Mucosa of stomach (tissue), 1 donor: Measurements from ENCODE around the gene PROC.
A peak's percentile ranks its signal among the peaks of the same experiment; 100 is the strongest.

Experiments used
- H3K27me3 ChIP-seq: one replicate; pipeline ENCODE4 v1.7.0; 2013; ENCODE audit warnings: mild to moderate bottlenecking, low read length; ENCODE audit not compliant: control insufficient read depth, insufficient read depth
- H3K36me3 ChIP-seq: one replicate; pipeline ENCODE4 v1.7.0; 2013; ENCODE audit warnings: low read length; ENCODE audit not compliant: control insufficient read depth, insufficient read depth
- H3K4me1 ChIP-seq: one replicate; pipeline ENCODE4 v1.7.0; 2013; ENCODE audit warnings: mild to moderate bottlenecking, low read length; ENCODE audit not compliant: control insufficient read depth, insufficient read depth
- H3K4me3 ChIP-seq: one replicate; pipeline ENCODE4 v1.7.0; 2013; ENCODE audit warnings: low read length
- H3K9ac ChIP-seq: one replicate; pipeline ENCODE4 v1.7.0; 2013; ENCODE audit warnings: mild to moderate bottlenecking, low read length, moderate library complexity
- H3K9me3 ChIP-seq: one replicate; pipeline ENCODE4 v1.7.0; 2013; ENCODE audit warnings: mild to moderate bottlenecking, low read length, moderate library complexity; ENCODE audit not compliant: control insufficient read depth
- donor health status: Pancreatic carcinoma.

The PROC gene

DNA sequence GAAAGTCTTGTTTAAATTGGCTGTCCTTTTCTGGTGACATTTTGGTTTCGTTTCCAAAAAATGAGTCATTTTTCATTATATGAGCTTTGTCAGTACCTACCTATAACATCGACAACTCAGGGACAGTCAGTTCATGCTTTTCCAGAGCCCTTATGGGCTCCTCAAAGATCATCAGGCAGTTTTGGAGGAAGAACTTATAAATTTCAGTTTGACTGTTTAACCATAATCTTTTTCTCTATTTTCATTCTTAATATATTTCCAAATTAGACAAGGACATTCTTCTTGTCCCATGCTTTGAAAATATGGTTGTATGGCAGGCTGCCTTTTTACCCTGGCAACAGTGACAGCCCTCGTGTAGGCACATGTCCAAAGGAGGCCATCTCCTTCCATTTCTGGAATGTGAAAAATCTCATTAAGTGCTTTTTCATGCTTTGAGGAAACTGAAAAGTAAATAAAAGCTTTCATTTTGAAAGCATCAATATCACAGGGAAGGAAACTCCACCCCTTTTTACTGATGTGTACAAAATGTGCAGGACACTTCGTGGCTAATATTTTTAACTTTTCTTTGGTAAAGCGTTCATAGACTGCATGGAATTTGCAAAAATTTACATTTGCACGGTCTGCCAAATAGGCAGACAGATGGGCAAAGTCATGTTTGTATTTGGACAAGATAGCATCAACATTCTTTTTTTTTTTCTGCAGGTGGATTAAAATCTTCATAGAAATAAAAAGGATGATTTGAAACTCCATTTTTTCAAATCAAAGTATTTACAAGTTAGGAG lies 7.2 kb upstream of the PROC start:
- H3K9me3 ChIP-seq = no peaks in the 10 kb centered on the region
- H3K36me3 ChIP-seq = no peaks in the 10 kb centered on the region
- H3K4me3 ChIP-seq = no peak overlapping the region
- peak overlapping the region; percentile 1 for H3K9ac ChIP-seq
- peaks cover 29% of the 10 kb centered on the region for H3K4me1 ChIP-seq
- H3K27me3 ChIP-seq = no peaks in the 10 kb centered on the region

DNA sequence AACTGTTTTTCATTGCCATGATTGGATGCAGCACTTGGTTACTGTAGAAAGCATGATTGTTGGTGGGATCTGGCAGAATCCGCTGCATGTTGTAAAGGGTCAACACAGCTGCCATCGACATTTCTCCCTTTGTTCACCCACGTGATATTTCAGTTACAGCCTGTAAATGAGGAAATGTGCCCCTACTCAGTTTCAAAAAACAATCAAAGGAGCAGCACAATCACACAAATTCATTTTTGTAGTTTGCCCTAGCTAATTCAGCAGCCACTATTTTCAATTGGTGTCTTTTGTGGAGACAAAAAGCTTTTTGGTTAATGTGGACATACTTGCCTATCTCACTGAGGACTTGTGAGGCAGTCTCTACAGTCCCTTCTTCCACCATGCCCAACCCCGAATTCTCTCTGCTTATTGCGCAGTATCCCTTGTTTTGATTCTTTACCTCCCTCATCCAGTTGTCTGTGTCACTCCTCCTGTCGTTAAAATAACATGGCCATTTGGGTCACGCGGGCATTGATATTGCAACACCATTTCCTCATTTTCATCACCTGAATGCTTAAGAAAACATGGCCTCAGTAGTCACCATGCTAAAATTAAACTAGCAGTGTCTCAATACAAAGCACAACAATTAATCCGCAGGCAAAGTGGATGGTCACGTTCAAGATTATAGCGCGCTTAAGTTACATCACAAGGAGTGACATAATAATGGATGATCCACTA lies 6.4 kb upstream of the PROC start:
- Histone ChIP-seq H3K9me3 (no peaks in the 10 kb centered on the region), H3K36me3 (no peaks in the 10 kb centered on the region), H3K9ac (no peak overlapping the region), H3K27me3 (no peaks in the 10 kb centered on the region), H3K4me3 (no peak overlapping the region), H3K4me1 (peaks cover 31% of the 10 kb centered on the region)

DNA sequence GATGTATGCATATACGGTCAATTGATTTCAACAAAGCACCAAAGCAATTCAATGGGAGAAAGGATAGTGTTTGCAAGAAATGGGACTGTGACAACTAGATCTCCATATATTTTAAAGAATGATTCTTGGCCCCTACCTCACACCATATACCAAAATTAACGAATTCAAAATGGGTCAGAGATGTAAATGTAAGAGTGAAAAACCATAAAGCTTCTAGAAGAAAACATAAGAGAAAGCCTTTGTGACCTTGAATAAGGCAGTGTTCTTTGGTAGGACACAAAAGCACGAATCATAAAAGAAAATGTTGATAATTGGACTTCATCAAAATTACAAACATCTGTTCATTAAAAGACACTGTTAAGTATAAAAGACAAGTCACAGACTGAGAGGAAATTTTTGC lies 5.0 kb upstream of the PROC start:
- no peaks in the 10 kb centered on the region for H3K9me3 ChIP-seq
- peaks cover 27% of the 10 kb centered on the region for H3K4me1 ChIP-seq
- no peak overlapping the region for H3K9ac ChIP-seq
- H3K27me3 ChIP-seq = no peaks in the 10 kb centered on the region
- no peak overlapping the region for H3K4me3 ChIP-seq
- no peaks in the 10 kb centered on the region for H3K36me3 ChIP-seq

DNA sequence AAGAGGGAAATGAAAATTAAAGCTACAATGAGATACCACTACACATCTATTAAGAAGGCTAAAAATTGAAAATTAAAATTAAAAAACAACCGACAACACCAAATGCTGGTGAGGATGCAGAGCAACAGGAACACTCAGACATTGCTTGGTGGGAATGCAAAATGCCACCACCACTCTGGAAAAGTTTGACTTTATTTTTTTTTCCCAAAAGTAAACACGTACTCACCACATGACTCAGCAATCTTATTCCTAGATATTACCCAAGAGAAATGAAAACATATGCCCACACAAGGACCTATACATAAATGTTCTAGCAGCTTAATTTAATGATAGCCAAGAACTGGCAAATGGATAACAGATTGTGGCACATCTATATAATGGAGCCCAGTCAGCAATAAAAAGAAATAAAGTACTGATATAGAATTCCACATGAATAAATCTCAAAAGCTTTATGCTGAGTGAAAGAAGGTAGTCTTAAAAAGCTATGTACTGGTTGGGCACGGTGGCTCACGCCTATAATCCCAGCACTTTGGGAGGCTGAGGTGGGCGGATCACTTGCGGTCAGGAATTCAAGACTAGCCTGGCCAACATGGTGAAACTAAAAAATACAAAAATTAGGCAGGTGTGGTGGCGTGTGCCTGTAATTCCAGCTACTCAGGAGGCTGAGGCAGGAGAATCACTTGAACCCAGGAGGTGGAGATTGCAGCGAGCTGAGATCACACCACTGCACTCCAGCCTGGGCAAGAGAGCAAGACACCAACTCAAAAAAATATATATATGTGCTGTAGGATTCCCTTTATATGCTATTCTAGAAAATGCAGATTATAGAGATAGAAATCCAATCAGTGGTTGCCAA lies 4.2 kb upstream of the PROC start:
- Histone ChIP-seq H3K36me3 (no peaks in the 10 kb centered on the region), H3K9ac (no peak overlapping the region), H3K9me3 (no peaks in the 10 kb centered on the region), H3K4me3 (no peak overlapping the region), H3K27me3 (no peaks in the 10 kb centered on the region), H3K4me1 (peaks cover 25% of the 10 kb centered on the region)

DNA sequence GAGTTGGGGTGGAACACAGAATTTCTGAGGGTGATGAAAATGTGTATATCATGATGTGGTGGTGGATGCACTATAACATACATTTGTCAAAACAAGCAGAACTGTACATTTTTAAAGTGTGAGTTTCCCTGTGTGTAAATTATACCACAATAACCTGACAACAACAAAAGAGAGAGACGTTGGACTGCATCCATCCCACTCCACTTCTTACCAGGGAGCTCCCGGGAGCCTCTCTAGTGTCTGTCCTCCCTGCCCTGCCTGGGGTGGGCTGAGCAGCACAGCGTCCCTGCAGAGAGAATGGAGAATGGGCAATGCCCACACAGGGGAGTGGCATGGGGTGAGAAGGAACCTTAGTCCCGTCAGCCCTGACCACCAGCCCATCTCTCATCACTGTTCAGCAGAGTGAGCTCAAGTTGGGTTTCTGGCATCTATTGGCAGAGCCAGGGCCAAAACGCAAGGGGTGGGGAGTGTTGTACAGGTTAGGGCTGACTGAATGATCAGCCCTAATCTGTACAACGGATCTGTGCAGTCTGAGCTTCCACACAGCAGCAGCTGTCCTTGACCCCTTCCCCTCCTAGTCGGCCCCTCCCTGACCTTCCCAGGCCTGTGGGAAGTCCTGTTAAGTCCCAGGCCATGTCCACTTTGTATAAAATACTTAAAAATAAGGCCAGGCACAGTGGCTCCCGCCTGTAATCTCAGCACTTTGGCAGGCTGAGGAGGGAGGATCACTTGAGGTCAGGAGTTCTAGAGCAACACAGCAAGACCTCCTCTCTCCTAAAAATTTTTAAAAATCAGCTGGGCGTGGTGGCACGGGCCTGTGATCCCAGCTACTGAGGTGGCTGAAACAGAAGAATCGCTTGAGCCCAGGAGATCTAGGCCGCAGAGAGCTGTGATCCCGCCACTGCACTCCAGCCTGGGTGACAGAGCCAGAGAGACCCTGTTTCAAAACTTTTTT lies 3.3 kb upstream of the PROC start:
- no peak overlapping the region for H3K4me3 ChIP-seq
- no peaks in the 10 kb centered on the region for H3K27me3 ChIP-seq
- no peaks in the 10 kb centered on the region for H3K36me3 ChIP-seq
- H3K4me1 ChIP-seq = peaks cover 25% of the 10 kb centered on the region
- no peak overlapping the region for H3K9ac ChIP-seq
- H3K9me3 ChIP-seq = no peaks in the 10 kb centered on the region

DNA sequence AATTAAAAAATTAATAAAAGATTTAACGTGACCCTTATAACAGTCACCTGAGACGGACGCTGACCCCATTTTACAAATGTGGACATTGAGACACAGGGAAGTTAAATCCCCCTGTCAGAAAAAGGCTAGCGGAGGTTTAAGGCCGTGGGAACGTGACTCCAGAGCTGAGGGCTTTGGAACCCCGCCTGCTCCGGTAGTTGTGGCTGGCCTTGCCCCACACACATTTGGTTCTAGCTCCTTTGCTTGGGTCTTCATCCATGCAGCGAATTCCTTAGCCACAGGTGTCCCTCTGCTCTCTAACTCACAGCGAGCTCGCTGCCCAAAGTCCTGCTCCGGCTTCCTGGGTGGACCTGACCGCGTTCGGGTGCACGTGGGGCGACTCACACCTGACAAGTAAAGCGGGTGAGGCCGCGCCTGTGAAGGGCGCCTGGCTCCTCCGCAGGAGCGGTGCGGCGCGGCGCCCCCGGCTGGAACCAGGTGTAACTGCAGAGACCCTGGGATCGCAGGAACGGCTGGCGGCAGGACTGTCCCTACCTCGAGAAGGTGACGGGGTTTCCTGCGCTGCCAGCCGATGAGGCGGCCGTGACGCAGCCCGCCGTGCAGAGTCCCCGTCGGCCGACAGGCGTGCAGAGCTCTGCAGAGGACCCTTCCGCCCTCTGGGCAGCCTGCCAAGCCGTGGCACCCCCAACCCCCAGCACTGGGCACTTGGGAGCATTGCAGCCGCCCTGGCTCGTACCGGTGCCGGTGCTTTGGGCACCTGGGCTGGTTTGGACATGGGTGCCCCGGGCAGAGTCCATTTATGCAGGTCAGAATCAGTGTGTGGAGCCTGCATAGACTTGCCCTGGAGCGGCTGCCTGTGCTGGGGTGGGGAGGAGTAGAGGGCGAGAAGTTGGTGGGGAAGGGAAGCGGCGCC lies 2.4 kb upstream of the PROC start:
- Histone ChIP-seq H3K9me3 (no peaks in the 10 kb centered on the region), H3K4me3 (peak overlapping the region; percentile 62), H3K36me3 (no peaks in the 10 kb centered on the region), H3K27me3 (no peaks in the 10 kb centered on the region), H3K4me1 (peaks cover 25% of the 10 kb centered on the region), H3K9ac (peak overlapping the region; percentile 59)

DNA sequence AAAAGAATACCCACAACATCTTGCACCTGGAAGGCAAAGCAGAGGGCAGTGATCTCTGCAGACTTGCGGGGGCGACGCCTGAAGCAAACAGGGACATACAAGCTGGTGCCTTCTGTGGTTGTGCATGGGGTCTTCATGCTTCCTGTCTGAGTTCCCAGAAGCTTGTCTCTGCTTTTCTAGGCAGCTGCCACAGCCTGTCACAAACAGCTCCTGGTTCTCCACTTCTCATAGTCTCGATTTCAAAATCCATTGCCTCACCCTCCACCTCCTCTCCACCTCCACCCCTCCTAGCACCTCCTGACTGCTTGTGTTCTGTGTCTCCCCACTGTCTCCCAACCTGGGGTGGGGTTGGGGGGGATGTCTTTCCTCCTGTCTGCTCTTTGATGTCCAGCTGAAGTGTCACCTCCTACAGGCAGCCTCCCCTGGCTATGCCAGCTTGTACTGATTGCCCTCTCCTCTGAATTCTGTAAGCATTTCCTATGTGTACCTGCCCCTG lies 1.7 kb upstream of the PROC start:
- Histone ChIP-seq H3K9ac (no peak overlapping the region), H3K4me3 (no peak overlapping the region), H3K4me1 (peaks cover 25% of the 10 kb centered on the region), H3K36me3 (no peaks in the 10 kb centered on the region), H3K9me3 (no peaks in the 10 kb centered on the region), H3K27me3 (no peaks in the 10 kb centered on the region)

DNA sequence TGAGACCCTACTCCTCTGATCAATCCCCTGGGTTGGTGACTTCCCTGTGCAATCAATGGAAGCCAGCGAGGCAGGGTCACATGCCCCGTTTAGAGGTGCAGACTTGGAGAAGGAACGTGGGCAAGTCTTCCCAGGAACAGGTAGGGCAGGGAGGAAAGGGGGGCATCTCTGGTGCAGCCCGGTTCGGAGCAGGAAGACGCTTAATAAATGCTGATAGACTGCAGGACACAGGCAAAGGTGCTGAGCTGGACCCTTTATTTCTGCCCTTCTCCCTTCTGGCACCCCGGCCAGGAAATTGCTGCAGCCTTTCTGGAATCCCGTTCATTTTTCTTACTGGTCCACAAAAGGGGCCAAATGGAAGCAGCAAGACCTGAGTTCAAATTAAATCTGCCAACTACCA lies 821 bp upstream of the PROC start:
- Histone ChIP-seq H3K9ac (no peak overlapping the region), H3K36me3 (no peaks in the 10 kb centered on the region), H3K4me1 (peaks cover 25% of the 10 kb centered on the region), H3K27me3 (peaks cover 5% of the 10 kb centered on the region), H3K4me3 (no peak overlapping the region), H3K9me3 (no peaks in the 10 kb centered on the region)

DNA sequence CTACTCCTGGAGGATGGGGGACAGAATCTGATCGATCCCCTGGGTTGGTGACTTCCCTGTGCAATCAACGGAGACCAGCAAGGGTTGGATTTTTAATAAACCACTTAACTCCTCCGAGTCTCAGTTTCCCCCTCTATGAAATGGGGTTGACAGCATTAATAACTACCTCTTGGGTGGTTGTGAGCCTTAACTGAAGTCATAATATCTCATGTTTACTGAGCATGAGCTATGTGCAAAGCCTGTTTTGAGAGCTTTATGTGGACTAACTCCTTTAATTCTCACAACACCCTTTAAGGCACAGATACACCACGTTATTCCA lies 844 bp downstream of the PROC start:
- peaks cover 20% of the 10 kb centered on the region for H3K4me1 ChIP-seq
- peaks cover 15% of the 10 kb centered on the region for H3K27me3 ChIP-seq
- no peak overlapping the region for H3K9ac ChIP-seq

DNA sequence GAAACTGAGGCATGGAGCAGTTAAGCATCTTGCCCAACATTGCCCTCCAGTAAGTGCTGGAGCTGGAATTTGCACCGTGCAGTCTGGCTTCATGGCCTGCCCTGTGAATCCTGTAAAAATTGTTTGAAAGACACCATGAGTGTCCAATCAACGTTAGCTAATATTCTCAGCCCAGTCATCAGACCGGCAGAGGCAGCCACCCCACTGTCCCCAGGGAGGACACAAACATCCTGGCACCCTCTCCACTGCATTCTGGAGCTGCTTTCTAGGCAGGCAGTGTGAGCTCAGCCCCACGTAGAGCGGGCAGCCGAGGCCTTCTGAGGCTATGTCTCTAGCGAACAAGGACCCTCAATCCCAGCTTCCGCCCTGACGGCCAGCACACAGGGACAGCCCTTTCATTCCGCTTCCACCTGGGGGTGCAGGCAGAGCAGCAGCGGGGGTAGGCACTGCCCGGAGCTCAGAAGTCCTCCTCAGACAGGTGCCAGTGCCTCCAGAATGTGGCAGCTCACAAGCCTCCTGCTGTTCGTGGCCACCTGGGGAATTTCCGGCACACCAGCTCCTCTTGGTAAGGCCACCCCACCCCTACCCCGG lies 1.3 kb downstream of the PROC start:
- Histone ChIP-seq H3K36me3 (no peaks in the 10 kb centered on the region), H3K4me3 (no peak overlapping the region), H3K4me1 (peaks cover 17% of the 10 kb centered on the region), H3K9me3 (no peaks in the 10 kb centered on the region), H3K27me3 (peaks cover 15% of the 10 kb centered on the region), H3K9ac (no peak overlapping the region)

More for the DNA sequence above, 844 bp downstream of the PROC start:
- H3K4me3 ChIP-seq = no peak overlapping the region
- no peaks in the 10 kb centered on the region for H3K9me3 ChIP-seq
- H3K36me3 ChIP-seq = no peaks in the 10 kb centered on the region
